ENCODE measurements around the gene CNN2. TPM values are rescaled to one million over a fixed set of nuclear protein-coding genes. Genes with fewer than 3 reads are reported as not detected.

CNN2 gene
- total and polyA plus RNA-seq, 9 of the 15 experiments (the other 6 are each of a cell fraction or from before 2014, with no cell fraction given), result 12.1 to 174 (median 52.7) TPM

GRCh38 chr19:982567-983170 lies 43.7 kb upstream of the CNN2 start (continued):
- no peak for TF ChIP-seq TBL1XR1 (IDR thresholded peaks at IDR 0.05; ENCODE audit: low read length in 2 of 2)
- no peak for TF ChIP-seq ETS2 (tag; IDR thresholded peaks at IDR 0.05; ENCODE audit: borderline replicate concordance, poor library complexity, severe bottlenecking)
- TF ChIP-seq SPI1 (IDR thresholded peaks at IDR 0.05; ENCODE audit: borderline replicate concordance, low read depth, low read length), result no peak
- no peak for TF ChIP-seq USF2 (CRISPR knock-in tag; IDR thresholded peaks at IDR 0.05)
- no peak for TF ChIP-seq ZSCAN32 (CRISPR knock-in tag; IDR thresholded peaks at IDR 0.05)
- no peak for TF ChIP-seq ILK (tag; IDR thresholded peaks at IDR 0.05; ENCODE audit: borderline replicate concordance, low read depth)
- no peak for TF ChIP-seq RFX7 (CRISPR knock-in tag; IDR thresholded peaks at IDR 0.05)
- TF ChIP-seq ARID3B (CRISPR knock-in tag; IDR thresholded peaks at IDR 0.05; ENCODE audit: borderline replicate concordance), result no peak
- no peak for TF ChIP-seq SRSF9 (IDR thresholded peaks at IDR 0.05; ENCODE audit: borderline replicate concordance, low read depth, low read length)
- TF ChIP-seq ZNF740 (CRISPR knock-in tag; IDR thresholded peaks at IDR 0.05), result no peak
- TF ChIP-seq ZNF740 (tag; IDR thresholded peaks at IDR 0.05), result no peak
- no peak for TF ChIP-seq TEAD2 (tag; IDR thresholded peaks at IDR 0.05)
- TF ChIP-seq PBX2 (CRISPR knock-in tag; IDR thresholded peaks at IDR 0.05; ENCODE audit: low read depth), result no peak
- TF ChIP-seq PBX2 (tag; conservative IDR thresholded peaks at IDR 0.05; ENCODE audit: low read depth), result no peak
- TF ChIP-seq ZNF584 (CRISPR knock-in tag; IDR thresholded peaks at IDR 0.05; ENCODE audit: low read depth), result no peak
- TF ChIP-seq NEUROD1 (IDR thresholded peaks at IDR 0.05; ENCODE audit: borderline replicate concordance, low read depth, low read length, partially characterized antibody), result no peak
- TF ChIP-seq MYC (IDR thresholded peaks at IDR 0.05; ENCODE audit: low read depth, low read length), result peak; percentile 39; the same call in 1 of the 2 replicates
- TF ChIP-seq MYC (CRISPR knock-in tag; IDR thresholded peaks at IDR 0.05; ENCODE audit: borderline replicate concordance, low read depth), result no peak
- TF ChIP-seq MTA3 (IDR thresholded peaks at IDR 0.05; ENCODE audit: borderline replicate concordance), result peak; percentile 76
- TF ChIP-seq STAG1 (CRISPR knock-in tag; IDR thresholded peaks at IDR 0.05; ENCODE audit: borderline replicate concordance), result peak; percentile 88
